Stimulated activated CD4-positive, alpha-beta T cell treated with anti-CD3 and anti-CD28 coated beads, Interleukin-12 subunit alpha, Interleukin-12 subunit beta, amount 100 ng/mL, for 24 hours (primary cell): ENCODE data around the gene PATE1.
"Not testable (repeated sequence)": the region's sequence is repeated elsewhere in the genome, so short reads cannot be mapped to it uniquely, and the experiment has no call there.

ENCODE experiments used
- DNase-seq, 2 experiments: peaks; one replicate each; pipeline ENCODE4 v3.0.0-alpha.2; 2020; ENCODE audit warnings: low read depth in 2 of 2

PATE1 gene, protein sequence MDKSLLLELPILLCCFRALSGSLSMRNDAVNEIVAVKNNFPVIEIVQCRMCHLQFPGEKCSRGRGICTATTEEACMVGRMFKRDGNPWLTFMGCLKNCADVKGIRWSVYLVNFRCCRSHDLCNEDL

DNA sequence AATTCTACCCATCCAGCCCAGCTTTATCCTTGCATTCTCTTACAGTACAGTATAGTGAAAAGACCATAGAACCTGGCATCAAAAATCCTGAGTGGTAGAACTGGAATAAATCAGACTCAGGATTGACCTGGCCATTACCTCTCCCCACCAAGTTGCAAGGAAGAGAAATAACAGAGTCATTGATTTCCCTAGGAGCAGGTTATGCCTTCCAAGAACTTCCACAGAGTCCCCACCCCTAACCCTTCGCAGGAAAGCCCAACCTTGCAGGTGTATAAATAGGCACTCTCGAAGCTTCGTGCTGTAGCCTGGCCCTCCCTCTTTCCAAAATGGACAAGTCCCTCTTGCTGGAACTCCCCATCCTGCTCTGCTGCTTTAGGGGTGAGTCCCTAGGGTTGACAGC lies at the start of gene PATE1:
PATE1 (plus strand) TSS at position 301 of the 400 bp plus-strand sequence; CDS start at position 327, 26 bp downstream.
- no peak for DNase-seq

DNA sequence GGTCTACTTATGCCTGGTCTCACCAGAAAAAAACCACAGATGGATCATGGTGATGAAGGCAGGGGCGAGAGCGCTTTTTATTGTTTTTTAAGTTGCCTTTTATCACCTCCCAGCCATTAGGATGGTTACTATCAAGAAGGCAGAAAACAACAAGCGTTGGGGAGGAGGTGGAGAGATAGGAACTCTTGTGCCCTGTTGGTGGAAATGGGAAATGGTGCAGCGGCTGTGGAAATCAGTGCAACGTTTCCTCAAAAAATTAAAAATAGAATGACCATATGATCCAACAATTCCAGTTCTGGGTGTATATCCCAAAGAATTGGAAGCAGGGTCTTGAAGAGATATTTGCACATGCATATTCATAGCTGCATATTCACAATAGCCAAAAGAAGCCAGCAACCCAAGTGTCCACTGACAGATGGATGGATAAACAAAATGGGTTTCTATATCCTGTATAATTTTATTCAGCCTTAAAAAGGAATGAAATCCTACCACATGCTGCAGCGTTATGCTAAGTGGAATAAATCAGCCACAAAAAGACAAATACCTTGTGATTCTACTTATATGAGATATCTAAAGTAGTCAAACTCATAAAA lies 45.0 kb upstream of the PATE1 start:
- no peak for DNase-seq

DNA sequence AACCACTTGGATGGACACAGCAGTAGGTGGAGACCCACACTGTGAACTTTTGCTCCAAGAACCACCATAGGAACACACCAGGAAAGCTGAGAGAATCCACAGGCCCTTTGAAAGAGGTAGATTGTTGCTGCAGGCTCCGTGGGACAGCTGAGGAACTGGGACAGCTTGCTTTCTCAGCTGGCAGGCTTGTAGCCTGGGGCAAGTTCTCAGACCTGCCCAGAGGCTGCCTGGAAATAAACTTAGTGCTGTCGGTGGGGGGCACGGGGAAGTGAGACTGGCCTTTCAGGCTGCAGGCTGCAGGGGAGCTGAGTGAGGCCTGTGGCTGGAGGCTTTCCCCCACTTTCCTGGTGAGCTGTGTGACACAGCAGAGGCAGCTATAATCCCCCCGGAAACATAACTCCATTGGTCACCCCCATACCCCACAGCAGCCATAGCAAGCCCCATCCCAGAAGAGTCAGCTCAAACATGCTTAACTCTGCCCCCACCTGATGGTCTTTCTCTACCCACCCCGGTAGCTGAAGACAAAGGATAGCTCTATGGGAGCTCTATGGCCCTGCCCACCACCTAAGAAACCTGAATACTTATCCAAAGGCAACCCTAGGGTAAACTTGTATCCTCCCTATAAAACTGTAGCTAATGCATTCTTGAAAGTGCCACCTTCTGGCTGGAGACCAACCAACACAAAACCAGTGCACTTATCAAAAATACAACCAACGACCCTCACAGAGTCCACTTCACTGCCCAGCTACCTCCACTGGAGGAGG lies 44.0 kb upstream of the PATE1 start:
- no peak for DNase-seq

DNA sequence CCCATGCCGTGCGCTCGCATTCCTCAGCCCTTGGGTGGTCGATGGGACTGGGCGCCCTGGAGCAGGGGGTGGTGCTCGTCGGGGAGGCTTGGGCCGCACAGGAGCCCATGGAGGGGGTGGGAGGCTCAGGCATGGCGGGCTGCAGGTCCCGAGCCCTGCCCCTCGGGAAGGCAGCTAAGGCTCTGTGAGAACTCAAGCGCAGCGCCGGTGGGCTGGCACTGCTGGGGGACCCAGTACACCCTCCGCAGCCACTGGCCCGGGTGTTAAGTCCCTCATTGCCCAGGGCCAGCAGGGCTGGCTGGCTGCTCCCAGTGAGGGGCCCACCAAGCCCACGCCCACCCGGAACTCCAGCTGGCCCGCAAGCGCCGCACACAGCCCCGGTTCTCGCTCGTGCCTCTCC lies 41.4 kb upstream of the PATE1 start:
- not testable (repeated sequence) for DNase-seq

DNA sequence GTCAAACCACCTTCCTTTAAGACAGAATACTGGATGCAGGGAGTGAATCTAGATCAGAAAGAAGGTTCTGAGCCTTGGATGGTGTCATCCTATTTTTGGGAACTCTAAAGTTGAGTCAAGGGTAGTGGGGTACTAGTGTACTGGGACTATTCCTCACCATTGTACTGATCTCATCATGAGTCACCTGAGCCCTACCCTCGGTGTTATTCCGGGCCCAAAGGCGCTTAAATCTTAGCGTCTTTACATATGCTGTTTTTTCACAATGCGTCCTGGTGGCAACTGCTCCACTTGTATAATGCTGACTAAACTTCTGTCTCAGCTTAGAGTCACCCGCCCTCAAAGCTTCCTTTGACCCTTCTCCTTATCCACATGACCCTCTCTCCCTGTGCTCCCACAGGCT lies 25.3 kb upstream of the PATE1 start:
- DNase-seq = no peak

DNA sequence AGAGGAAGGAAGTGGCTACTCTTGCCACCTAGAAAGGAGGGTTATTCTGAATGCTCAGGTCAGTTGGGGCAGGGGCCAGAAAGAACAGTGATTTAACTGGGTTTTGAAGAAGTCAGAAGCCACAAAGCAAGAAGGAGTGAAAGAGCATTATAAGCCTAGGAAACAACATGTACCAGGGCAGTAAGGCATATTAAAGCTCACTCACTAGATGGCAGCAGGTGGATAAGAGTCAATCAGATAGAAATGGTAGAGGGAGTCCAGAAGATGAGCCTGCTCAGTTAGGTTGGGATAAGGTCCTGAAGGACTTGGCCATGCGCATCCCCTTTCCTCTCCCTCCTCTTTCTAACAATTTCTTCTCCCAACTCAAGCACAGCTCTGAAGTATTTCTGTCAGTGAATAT lies 22.0 kb upstream of the PATE1 start:
- DNase-seq = no peak

DNA sequence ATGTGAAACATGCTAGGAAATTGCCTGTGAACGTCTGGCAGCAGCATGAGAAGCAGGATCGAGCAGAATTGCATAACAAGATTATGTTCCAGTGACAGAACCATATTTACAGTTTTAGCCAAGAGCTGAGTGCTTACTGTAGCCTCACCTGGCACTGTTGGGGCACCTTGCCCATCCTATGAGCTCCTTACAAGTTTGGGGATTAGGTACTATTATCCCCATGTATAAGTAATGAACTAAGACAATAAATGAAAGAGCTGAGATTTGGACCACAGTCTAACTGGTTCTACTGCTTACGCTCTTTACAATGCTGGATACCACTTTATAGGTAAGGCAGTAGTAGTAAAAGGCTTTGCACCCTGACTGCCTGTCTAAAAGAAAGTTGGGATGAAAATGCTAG lies 17.1 kb upstream of the PATE1 start:
- DNase-seq = no peak

DNA sequence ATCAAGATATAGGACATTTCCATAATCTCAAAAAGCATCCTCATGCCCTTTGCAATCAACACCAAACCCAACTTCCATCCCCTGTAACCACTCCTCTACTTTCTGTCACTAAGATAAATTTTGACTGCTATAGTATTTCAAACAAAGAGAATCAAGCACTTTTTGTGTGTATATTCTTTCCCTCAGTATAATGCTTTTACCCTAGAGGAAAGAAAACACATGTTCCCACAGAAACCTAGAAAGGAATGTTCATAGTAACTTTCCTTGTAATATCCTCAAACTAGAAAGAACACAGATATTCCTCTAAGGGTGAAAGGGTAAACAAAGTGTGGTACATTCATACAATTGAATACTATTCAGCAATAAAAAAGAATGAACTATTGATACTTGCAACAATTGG lies 5.5 kb upstream of the PATE1 start:
- no peak for DNase-seq

DNA sequence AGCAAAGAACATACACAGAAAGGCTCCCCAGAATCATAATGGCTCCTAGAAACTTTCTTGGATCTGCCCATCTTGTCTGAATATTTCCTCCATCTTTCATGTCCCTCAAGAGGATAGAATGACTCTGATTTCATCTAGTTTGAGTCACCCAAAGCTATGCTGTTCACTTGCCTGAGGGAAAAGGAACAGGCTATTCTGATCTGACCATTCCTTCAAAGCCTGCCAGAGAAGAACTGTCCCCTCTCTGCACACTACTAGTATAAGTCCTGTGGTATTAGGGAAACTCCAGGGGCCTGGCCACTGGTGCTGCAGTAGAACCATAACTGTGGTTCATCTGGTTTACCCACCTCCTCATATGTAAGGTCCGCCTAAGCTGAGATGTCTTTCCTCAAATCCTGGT lies 2.4 kb upstream of the PATE1 start:
- DNase-seq = no peak

DNA sequence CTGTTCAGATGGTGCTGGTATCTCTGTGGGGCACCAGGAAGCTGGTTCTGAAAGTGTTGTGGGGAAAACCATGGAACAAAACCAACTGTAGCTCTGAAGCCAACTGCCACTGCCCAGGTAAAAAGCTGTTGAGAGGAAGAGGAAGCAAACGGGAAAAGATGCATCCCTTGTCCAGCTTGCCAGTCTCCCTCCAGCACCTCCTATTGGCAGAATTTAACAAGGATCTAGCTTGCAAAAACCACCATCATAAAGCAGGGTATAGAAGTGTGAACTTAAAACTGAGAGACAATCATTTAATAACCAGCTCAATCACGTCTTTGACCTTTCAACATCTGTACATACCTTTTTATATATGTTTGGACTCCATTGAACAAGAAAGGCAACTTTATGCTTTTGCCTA lies 4.5 kb downstream of the PATE1 start:
- DNase-seq = no peak

DNA sequence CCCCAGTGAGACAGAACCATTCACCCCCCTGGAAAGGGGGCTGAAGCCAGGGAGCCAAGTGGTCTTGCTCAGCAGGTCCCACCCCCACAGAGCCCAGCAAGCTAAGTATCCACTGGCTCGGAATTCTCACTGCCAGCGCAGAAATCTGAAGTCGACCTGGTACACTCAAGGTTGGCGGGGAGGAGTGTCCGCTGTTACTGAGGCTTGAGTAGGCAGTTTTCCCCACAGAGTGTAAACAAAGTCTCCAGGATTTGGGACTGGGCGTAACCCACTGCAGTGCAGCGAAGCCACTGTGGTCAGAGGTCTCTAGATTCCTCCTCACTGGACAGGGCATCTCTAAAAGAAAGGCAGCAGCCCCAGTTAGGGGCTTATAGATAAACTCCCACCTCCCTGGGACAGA lies 10.0 kb downstream of the PATE1 start:
- DNase-seq = no peak

DNA sequence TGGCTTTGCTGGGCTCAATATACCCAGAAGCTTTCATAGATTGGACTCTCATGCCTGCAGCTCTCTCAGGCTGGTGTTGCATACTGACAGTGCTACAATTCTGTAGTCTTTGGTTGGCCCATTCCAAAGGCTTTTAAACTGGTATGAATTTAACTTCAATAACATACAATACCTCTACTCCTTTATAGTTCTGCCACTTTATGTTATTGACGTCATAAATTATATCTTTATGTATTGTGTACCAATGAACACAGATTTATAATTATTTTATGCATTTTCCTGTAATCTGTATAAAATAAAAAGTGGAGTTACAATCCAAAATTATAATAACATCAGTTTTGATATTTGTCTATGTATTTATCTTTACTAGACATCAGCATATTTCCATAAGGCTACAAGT lies 16.4 kb downstream of the PATE1 start:
- no peak for DNase-seq

DNA sequence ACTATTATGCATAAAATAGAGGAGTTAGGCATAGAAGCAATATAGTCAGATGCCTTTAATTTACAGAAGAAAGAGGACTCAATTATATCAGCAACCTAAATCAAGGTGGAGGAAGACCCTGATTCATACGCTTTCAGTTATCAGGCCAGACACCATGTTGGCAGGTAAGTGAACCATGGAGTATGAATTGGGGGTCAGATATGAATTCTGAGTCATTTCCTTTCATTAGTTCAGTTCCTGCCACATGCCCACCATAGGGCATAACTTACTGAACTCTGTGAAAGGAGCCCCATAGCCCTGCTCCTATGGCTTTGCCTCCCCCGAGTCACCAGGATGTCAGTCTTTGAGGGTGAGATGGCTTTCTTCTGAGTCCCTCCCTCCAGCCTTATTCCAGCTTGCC lies 17.4 kb downstream of the PATE1 start:
- no peak for DNase-seq

DNA sequence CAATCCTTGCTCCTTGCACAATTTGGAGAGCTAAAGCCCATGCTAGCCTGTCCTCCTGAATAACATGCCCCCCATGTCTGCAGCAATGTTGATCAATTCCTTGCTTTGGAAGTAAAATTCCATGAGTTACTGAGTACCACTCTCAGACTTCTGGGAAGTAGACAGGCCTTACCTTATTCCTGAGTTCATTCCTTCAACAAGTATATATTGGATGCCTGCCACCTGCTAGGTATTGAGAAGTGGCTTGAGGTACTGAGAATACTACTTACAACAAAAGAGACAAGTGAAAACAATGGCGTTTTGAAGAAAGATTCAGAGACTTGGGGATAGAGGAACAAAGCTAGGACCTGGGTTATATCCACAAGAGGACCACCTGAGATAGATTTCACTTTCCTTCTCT lies 20.2 kb downstream of the PATE1 start:
- DNase-seq = no peak

DNA sequence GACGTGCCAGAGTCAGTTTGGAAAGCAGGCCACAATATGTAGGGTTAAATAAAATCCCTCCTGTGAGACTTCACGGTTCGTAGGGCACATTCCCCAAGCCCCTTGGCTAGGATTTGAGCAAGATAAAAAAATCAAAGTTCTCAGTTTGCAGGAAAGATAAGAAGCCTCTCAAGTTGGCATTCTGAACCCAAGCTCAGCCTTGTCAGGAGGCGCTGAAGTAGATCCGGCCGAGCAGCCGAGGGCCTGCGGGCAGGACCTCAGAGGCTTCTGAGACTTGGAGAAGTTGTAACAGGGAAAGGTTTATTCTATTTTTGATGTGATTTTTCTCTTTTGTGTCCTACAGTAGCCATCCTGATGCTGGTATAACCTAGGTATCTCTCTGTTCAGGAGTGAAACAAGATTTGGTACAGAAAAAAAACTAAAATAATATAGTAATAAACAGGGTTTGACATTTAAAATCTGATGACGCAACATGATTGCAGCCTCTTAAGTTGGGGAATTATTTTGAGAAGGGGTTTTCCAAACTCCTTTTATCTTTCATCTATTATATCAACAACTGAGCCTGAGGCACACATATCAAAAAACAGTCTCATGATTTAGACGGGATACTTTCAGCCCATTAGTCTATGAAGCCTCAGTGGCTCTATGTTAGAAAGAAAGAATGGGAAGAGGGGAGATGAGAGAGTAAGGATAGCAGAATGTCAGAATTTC lies 22.4 kb downstream of the PATE1 start:
- DNase-seq = no peak

DNA sequence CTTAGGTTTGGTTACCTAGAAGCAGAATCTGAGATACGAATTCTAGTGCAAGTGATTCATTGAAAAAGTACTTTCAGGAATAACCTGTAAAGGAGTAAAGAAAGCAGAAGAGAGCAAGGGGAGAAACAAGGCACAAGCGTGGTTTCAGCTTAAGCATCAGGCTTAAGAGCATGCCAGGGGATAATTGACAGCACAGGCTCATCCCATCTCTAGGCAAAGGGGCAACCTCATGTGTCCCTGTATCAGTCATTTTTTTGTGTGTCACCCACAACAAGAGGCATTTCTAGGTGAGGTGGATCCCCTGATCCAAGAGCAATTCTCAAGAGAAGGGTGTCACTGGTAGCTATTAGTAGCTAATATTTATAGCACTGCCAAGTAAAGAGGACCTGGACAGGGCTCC lies 24.5 kb downstream of the PATE1 start:
- no peak for DNase-seq

DNA sequence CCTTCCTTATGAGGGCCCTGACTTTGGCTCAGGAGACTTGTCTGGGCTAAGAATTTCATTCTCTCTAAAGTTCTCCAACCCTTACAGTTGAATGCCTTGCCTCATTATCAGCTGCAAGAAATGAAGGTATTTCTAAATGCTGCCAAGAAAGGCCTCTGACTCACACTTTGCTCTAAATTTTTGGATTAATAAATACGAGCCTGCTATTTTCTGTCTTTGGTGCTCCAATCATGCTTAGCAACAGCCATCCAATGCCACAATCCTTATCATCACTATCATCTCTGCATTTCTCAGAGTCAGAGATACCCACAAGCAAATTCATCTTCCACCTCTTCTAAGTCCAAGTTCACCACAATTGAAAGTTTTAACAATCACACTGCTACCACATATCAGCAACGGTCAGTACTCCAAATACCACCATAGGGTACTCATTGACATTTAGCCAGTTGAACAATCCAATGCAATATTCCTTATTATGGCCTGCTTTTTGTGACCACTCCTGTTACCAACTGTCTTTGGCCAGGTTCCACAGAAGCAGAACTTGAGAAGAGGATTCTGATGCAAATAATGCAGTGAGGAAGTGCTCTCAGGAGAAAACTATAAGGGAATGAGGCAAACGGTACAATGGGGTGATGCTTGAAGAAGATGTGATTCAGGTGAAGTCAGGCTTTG lies 26.9 kb downstream of the PATE1 start:
- no peak for DNase-seq

DNA sequence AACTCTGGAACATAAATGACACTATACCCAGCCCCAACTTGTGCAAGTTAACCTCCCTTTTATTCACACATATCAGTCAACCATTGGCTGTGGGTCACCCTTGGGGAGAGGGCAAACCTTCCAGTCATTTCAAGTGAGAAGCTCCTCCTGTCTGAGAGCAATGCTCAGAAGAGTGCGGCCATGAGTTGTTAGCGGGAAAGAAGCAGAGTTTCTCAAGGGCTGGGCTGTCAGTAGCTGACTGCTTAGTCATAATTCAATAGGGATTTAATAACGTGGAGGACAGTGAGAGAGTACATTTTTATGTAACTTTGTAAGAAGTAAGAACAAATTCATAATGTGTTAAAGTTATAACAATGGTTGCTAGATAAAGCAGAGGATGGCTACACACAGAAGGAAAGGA lies 27.4 kb downstream of the PATE1 start:
- no peak for DNase-seq

DNA sequence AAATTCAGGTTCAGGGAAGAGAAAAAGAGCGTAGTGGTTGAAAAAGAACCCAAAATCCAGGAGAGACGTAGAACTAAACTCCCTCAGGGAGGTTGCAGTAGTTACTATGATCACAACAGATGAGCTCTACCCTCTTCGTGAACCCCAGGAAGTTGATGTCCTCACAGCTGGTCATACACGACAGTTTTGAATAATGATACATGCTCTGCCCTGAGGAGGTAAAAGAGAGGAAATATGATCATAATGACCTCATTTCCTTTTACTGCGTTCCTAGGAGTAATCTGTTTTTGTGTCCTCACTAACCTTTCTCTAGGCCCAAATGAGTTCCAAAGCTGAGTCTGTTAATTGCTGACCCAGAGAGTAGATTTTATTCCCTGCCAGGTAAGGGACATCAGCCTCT lies 31.2 kb downstream of the PATE1 start:
- DNase-seq = no peak

DNA sequence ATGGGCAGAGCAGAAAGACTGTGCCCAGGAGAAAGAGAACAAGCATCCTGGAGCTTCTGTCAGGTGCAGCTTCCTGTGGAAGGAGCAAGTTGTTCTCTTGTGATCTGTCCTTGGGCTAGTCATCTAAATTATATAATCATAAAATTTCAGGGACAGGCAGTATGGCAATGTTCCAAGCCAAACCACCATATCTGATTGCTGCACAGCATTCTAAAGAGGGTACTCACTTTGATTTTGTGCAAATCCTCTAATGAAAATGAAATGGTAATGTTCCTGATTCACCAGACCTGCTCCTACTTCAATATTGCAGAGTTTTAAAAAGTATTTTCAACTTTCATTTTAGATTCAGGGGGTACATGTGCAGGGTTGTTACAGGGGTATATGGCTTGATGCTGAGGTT lies 32.6 kb downstream of the PATE1 start, which contains the start of gene PATE2:
PATE2 (minus strand) TSS at position 101 of the 400 bp plus-strand sequence; CDS start at position 46, 55 bp downstream.
- DNase-seq = no peak

DNA sequence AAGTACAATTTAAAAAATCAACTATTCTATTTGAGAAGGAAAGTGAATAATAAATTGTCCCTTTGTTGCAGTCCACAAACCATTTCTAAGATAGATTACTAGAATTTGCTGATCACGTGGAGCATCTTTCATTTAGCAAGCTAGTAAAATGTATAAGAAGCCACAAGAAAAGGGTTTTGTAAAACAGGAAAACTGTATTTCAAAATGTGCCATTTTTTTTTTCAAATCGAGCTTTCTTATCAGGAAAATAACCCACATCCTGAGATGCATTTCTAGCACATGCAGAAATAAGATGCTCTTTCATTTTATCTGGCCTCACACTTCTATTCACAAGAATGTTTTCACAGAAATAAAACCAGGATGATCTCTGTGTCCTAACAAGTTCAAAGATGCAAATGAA lies 38.6 kb downstream of the PATE1 start:
- no peak for DNase-seq

DNA sequence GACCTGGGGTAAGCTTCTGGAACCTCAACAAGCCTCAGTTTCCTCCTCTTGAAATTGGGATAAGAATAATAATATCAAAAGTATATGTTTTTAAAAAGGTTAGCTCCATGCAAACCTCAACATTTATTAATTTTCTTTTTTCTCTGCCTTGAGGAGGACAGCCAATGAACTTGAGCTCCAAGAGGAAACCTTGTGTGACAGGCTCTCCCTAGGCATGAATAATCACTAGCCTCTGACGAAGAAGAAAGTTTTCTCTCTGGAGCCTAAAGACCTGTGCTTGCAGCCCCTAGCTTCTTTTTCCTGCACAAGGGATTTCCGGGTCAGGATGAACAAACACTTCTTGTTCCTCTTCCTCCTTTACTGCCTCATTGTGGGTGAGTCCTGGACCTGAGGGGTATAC lies 41.7 kb downstream of the PATE1 start, which contains the start of gene PATE3:
PATE3 (plus strand) TSS at position 301 of the 400 bp plus-strand sequence; CDS start at position 326, 25 bp downstream.
- no peak for DNase-seq
